B cell (primary cell): Measurements from ENCODE around the gene JMJD6. TPM values are rescaled to one million over a fixed set of nuclear protein-coding genes. Genes with fewer than 3 reads are reported as not detected.

Experiments
- ATAC-seq: fragments of 200-7000 bp; cut with Tn5 transposase; one replicate; pipeline ENCODE4 v1.10.0; 2021; ENCODE audit warnings: low read depth, mild to moderate bottlenecking, moderate number of reproducible peaks, moderate library complexity
- CTCF ChIA-PET: fragments of 350-600 bp; sonication (Branson Sonifier 250); formaldehyde crosslinking; loops from one replicate; lab custom pipeline; 2021; ENCODE audit warnings: antibody characterized with exemption, inconsistent platforms; lab: Charles Lee
- POLR2A ChIA-PET: fragments of 350-600 bp; sonication (Branson Sonifier 250); formaldehyde crosslinking; loops from one replicate; lab custom pipeline; 2021; ENCODE audit warnings: antibody characterized with exemption; lab: Charles Lee
- DNase-seq: peaks from one replicate; pipeline ENCODE4 v3.0.0; 2013
- H2AFZ ChIP-seq: 2 replicates; pipeline ENCODE4 v1.6.1; 2012; ENCODE audit warnings: mild to moderate bottlenecking, low read depth, low read length; ENCODE audit not compliant: insufficient read depth, poor library complexity, severe bottlenecking
- H3K27ac ChIP-seq, 2 donors: 1 replicate in 1 of 2; 2 replicates in 1 of 2; pipeline ENCODE4 v1.5.1; 2012 to 2013; ENCODE audit warnings: low read length in 2 of 2, mild to moderate bottlenecking in 2 of 2, moderate library complexity in 1 of 2
- H3K27me3 ChIP-seq, 4 experiments: fragments of 200-600 bp in 1 of 4; sonication (generic) in 1 of 4; replicated peaks in 1 of 4; 1 replicate in 2 of 4; 2 replicates in 2 of 4; pipeline versions ENCODE4 v1.6.1 to v1.7.0; 2013 to 2016; ENCODE audit warnings: low read length in 3 of 4, mild to moderate bottlenecking in 2 of 4, mixed read lengths in 1 of 4, moderate library complexity in 1 of 4; ENCODE audit not compliant: insufficient read depth in 4 of 4, control insufficient read depth in 3 of 4; ENCODE audit errors: control extremely low read depth in 1 of 4
- H3K36me3 ChIP-seq, 2 experiments: replicated peaks in 1 of 2; 1 replicate in 1 of 2; 2 replicates in 1 of 2; pipeline versions ENCODE4 v1.6.1 to v1.7.1; 2013; ENCODE audit warnings: low read length in 1 of 2; ENCODE audit not compliant: insufficient read depth in 2 of 2, control insufficient read depth in 1 of 2; ENCODE audit errors: control extremely low read depth in 1 of 2, extremely low read depth in 1 of 2
- H3K4me1 ChIP-seq, 2 donors: fragments of 200-600 bp in 1 of 2; sonication (generic) in 1 of 2; 1 replicate in 1 of 2; 2 replicates in 1 of 2; pipeline versions ENCODE4 v1.5.1 to v1.6.1; 2013 to 2017; ENCODE audit warnings: low read length in 2 of 2; ENCODE audit not compliant: control insufficient read depth in 2 of 2, insufficient read depth in 2 of 2
- H3K4me2 ChIP-seq: replicated peaks from 2 replicates; pipeline ENCODE3; 2012; ENCODE audit warnings: mild to moderate bottlenecking, low read depth, low read length; ENCODE audit not compliant: poor library complexity, severe bottlenecking
- H3K4me3 ChIP-seq, 5 experiments: fragments of 200-600 bp in 1 of 5; sonication (generic) in 1 of 5; 1 replicate in 3 of 5; 2 replicates in 2 of 5; pipeline versions ENCODE4 v1.5.1 to v1.7.0; 2011 to 2016; ENCODE audit warnings: low read length in 4 of 5, mild to moderate bottlenecking in 4 of 5, low read depth in 2 of 5, control low read depth in 1 of 5, moderate library complexity in 1 of 5; ENCODE audit not compliant: insufficient read depth in 1 of 5; ENCODE audit errors: control extremely low read depth in 1 of 5, extremely low read depth in 1 of 5
- H3K79me2 ChIP-seq: fragments of 200-600 bp; sonication (generic); one replicate; pipeline ENCODE4 v1.6.0; 2016; ENCODE audit warnings: low read length; ENCODE audit not compliant: control insufficient read depth, insufficient read depth
- H3K9ac ChIP-seq: fragments of 200-600 bp; sonication (generic); 2 replicates; pipeline ENCODE4 v1.6.1; 2017; ENCODE audit warnings: mild to moderate bottlenecking, low read length, moderate library complexity
- H3K9me3 ChIP-seq, 3 donors: one replicate each; pipeline versions ENCODE4 v1.6.1 to v1.7.1; 2013; ENCODE audit warnings: low read length in 2 of 3; ENCODE audit not compliant: control insufficient read depth in 2 of 3, insufficient read depth in 1 of 3; ENCODE audit errors: control extremely low read depth in 1 of 3
- H4K20me1 ChIP-seq: 2 replicates; pipeline ENCODE4 v1.6.0; 2012; ENCODE audit warnings: mild to moderate bottlenecking, low read length; ENCODE audit not compliant: insufficient read depth, control insufficient read depth, poor library complexity, severe bottlenecking
- H3K27ac Mint-ChIP-seq: one replicate; pipeline ENCODE4 v1.8.0; 2021; ENCODE audit warnings: mixed read lengths
- H3K27me3 Mint-ChIP-seq: one replicate; pipeline ENCODE4 v1.8.0; 2021; ENCODE audit warnings: mixed read lengths
- H3K4me1 Mint-ChIP-seq: one replicate; pipeline ENCODE4 v1.8.0; 2021; ENCODE audit warnings: mixed read lengths
- H3K4me3 Mint-ChIP-seq: one replicate; pipeline ENCODE4 v1.8.0; 2021; ENCODE audit warnings: mixed read lengths
- H3K9me3 Mint-ChIP-seq: one replicate; pipeline ENCODE4 v1.8.0; 2022; ENCODE audit warnings: mixed read lengths; ENCODE audit not compliant: insufficient read depth
- EZH2 ChIP-seq: IDR thresholded peaks from 2 replicates; pipeline ENCODE4 v1.6.1; 2012; ENCODE audit warnings: borderline replicate concordance, low read depth, mild to moderate bottlenecking, moderate library complexity, low read length; ENCODE audit not compliant: insufficient read depth, poor library complexity, severe bottlenecking
- WGBS: methylation state at CpG from one replicate; pipeline ENCODE4 v1.1.5; 2013; ENCODE audit warnings: missing lambda C conversion rate; ENCODE audit not compliant: insufficient coverage; 5-methylcytosine and 5-hydroxymethylcytosine counted together
- intact Hi-C: fragments of 100-400 bp; cut with micrococcal nuclease; formaldehyde crosslinking; loops from one replicate; pipeline ENCODE4 v1.10.0; 2022
- polyA plus RNA-seq: library from polyadenylated mRNA; depleted of rRNA; stranded (reverse); fragments of >200 nt; gene quantifications from 2 replicates; pipeline ENCODE4 v1.2.3, GENCODE V29; 2012
- total RNA-seq, 2 donors: library from RNA; stranded (reverse); fragments of 120-200 nt in 1 of 2; gene quantifications; 1 replicate in 1 of 2; 2 replicates in 1 of 2; pipeline versions ENCODE4 v1.2.3 to v1.2.4, GENCODE V29; 2013 to 2022
- TF ChIP-seq, protein P1 (sequence below): fragments of 200-600 bp; IDR thresholded peaks from one replicate; pipeline ENCODE4 v1.8.0; 2022; ENCODE audit warnings: antibody characterized with exemption, mild to moderate bottlenecking

JMJD6 gene
- total and polyA plus RNA-seq, 2 donors (not counting 1 experiment from before 2014, with no cell fraction given), result 38.2 to 45.0 TPM

DNA sequence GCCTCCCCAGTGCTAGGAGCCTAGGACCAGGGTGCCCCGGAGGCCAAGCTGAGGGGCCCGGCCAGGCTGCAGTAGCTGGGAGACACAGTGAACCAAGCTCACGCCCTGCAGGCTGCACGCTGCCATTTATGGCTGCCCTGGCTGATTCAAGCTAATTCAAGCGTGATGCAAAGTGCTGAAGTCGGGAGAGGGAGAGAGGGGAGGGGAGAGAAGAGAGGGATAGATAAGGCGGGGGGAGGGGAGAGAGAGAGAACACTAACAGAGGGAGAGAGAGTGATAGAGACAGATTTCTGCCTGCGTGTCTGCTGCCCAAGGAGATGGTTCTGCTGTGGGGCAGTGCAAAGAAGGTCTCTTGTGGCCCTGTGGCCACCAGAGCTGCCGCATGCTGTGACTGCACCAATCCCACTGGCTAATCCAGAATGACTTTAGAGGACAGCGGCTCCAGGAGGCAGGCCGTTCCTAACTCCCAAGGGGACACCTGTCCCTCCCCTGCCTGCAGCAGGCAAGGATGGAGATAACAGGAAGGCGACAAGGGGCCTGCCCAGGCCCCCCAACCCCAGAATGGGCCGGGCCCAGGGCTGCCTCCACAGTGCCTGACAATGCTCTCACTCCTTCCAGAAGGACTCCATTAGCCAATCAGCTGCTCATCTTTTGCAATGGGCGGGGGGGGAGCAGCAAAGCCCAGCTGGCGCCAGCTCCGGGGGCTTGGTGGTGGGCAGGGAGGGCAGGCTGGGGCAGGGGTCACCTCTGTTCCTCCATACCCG is 28.5 kb downstream of the JMJD6 start:
- H3K27ac ChIP-seq, result no peak overlapping the region
- no peak overlapping the region for H3K4me3 Mint-ChIP-seq

More for the DNA sequence above, 28.5 kb downstream of the JMJD6 start:
- H3K27me3 ChIP-seq, result peaks cover 0 to 9% (median 0%) of the 10 kb centered on the region in 4 experiments
- no peak overlapping the region for H3K9ac ChIP-seq
- Mint-ChIP-seq H3K27me3 (peaks cover 3% of the 10 kb centered on the region), H3K9me3 (no peaks in the 10 kb centered on the region), H3K4me1 (peaks cover 12% of the 10 kb centered on the region), H3K27ac (no peak overlapping the region)
- ATAC-seq (no peak), DNase-seq (no peak)
- H3K36me3 ChIP-seq, result no peaks in the 10 kb centered on the region
- no peaks in the 10 kb centered on the region for H4K20me1 ChIP-seq
- TF ChIP-seq, protein P1, sequence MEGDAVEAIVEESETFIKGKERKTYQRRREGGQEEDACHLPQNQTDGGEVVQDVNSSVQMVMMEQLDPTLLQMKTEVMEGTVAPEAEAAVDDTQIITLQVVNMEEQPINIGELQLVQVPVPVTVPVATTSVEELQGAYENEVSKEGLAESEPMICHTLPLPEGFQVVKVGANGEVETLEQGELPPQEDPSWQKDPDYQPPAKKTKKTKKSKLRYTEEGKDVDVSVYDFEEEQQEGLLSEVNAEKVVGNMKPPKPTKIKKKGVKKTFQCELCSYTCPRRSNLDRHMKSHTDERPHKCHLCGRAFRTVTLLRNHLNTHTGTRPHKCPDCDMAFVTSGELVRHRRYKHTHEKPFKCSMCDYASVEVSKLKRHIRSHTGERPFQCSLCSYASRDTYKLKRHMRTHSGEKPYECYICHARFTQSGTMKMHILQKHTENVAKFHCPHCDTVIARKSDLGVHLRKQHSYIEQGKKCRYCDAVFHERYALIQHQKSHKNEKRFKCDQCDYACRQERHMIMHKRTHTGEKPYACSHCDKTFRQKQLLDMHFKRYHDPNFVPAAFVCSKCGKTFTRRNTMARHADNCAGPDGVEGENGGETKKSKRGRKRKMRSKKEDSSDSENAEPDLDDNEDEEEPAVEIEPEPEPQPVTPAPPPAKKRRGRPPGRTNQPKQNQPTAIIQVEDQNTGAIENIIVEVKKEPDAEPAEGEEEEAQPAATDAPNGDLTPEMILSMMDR, result no peak
- TF ChIP-seq EZH2, result no peak
- 71% methylated on average over 16 of the region's 17 CpGs for WGBS
- H2AFZ ChIP-seq, result no peak overlapping the region
- ChIA-PET POLR2A (interaction anchor here (0.7 kb wide), 1 partner anchor 170 kb away, joined by 3 read pairs; no protein-coding TSS in a partner anchor), CTCF (interaction anchor here (0.6 to 2.0 kb wide), 2 partner anchors 16 to 394 kb away, joined by 3 to 13 read pairs; no protein-coding TSS in a partner anchor)
- H3K79me2 ChIP-seq, result peaks cover 17% of the 10 kb centered on the region
- H3K4me3 ChIP-seq, result no peak overlapping the region
- intact Hi-C loops, result no loop called here
- no peaks in the 10 kb centered on the region for H3K9me3 ChIP-seq
- no peak overlapping the region for H3K4me2 ChIP-seq
- H3K4me1 ChIP-seq, result peaks cover 7 to 12% of the 10 kb centered on the region in 2 donors
